Stimulated activated CD4-positive, alpha-beta T cell treated with anti-CD3 and anti-CD28 coated beads, Interleukin-1b, Interleukin-23, amount 100 ng/mL, for 24 hours (primary cell): ENCODE measurements around the gene MRPS6.

Experiments used
- DNase-seq, 4 experiments: peaks; one replicate each; pipeline ENCODE4 v3.0.0-alpha.2; 2020; ENCODE audit warnings: low read depth in 4 of 4, low spot score in 1 of 4

The MRPS6 gene

GRCh38 chr21:34065027-34065426 is 8.4 kb upstream of the MRPS6 start:
- DNase-seq: no peak

- DNase-seq: no peak
Measured at GRCh38 chr21:34071683-34072082, 1.7 kb upstream of the MRPS6 start.

DNA sequence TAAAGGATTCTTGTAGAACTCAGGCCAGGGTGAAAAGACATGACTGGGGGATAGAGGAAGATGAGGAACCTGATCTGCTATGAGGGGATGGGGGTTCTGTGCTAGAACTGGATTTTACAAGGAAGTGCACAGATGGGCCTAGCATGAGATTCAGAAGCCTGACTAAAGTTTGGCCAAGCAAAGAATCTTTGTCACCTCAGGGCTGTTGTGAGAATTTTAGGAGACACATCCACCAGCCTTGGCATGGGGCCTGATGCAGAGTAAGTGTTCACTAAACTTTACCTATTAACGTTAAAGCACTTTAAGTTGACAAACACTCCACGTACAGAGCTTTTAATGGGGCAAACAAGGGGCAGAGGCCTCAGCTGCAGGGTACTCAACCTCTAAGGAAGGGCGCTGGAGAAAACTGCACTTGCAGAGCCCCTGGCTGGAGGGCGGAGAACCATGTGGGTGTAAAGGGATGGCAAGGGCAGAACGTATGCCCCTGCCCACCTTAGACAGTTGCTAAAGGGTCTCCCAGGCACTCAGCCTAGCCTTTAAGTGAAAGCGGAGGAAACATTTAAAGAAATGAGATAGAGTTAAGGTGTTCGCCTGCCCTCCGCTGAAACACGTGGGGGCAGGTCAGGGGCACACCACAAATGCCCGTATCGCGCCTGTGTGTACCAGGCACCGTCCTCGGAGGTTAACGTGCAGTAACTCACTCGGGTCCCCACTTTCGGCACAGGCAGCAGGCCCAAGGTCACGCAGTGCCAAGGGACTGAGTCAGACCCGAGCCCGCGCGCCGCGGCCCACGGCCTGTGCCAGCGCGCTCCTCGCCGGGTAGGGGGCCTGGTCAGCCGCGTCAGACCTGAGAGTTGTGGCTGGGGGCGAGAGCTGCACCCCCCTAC is 990 bp upstream of the MRPS6 start:
- no peak for DNase-seq

DNA sequence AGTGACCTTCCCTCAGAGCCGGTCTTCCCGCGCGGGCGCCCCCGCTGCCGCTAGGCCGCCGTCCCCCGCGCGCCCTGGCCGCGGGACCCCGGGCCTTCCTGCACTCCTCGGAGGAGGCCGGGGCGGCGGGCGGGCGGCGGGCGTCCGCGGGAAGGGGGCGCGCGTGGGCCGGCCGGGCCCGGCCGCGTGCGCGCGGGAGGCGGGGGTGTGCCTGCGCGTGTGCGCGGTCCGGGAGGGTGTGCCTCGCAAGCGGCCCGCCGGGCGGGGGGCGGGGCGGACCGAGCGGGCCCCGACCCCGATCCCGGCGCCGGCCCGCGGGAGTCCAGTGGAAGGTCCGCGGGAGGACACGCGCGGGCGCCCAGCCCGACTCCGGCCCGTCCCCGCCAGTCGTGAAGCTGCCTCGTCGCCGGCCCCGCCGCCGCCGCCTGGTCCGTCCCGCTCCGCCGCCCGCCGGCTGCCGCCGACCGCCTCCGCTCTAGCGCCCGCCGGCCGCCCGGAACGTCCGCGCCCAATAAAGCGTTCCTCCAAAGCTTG is 438 bp downstream of the MRPS6 start:
- peak in 1 of 4 experiments; percentile 34 for DNase-seq

GRCh38 chr21:34074283-34075090 is 1.1 kb downstream of the MRPS6 start:
- DNase-seq: no peak

DNA sequence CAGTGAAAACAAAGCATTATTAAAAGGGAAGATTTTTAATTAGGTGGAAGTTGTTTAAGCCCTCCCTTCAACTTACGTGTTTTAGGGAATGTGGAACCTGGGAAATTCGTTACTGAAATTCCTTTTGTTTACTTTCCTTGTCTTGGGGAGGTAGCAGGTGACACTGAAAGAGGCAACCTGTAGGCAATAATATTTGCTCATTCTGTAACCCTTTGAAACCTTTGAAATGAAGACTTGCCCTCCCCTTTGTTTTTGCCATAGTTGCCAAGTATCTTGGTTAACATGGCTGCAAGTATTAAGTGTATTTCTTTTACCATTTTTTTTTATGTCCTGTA is 1.7 kb downstream of the MRPS6 start:
- no peak for DNase-seq

GRCh38 chr21:34075760-34076660 is 2.6 kb downstream of the MRPS6 start:
- DNase-seq: no peak

DNA sequence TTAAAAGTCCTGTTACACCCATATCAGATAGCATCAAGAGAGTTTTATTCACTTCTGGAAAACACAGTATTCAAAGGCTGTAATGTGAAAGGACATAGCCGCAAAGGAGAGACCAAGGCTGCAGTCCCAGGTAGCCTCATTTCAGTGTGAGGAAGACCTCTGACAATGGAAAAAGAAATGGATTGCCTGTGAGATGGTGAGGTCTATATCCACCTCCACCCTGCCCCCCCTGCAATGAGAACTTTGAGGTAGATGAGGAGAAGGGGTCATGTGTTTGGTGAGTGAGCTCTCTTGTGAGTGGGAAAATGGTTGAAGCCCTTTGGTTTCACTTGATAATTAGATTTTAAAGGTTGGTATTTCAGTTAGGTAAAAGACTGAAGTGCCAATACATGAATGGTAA is 3.5 kb downstream of the MRPS6 start:
- DNase-seq: no peak

DNA sequence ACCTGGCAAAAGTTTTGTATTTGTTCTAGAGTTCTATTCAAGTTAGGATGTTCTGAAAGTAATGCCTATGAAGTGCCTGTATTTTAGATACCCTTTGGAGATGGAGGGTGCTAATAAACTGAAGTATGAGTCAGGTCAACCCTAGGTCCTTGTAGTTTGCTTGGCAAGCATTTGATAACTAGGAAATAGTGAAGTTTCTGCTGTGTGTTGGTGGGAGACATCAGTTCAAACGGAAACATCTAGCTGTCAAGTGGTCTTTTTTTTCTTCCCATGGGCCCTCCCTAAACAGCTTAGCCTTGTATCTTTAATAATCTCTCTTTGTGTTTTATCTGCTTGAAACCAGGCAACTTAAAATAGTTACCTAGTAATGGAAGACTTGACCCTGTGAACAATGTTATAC is 4.5 kb downstream of the MRPS6 start:
- no peak for DNase-seq

DNA sequence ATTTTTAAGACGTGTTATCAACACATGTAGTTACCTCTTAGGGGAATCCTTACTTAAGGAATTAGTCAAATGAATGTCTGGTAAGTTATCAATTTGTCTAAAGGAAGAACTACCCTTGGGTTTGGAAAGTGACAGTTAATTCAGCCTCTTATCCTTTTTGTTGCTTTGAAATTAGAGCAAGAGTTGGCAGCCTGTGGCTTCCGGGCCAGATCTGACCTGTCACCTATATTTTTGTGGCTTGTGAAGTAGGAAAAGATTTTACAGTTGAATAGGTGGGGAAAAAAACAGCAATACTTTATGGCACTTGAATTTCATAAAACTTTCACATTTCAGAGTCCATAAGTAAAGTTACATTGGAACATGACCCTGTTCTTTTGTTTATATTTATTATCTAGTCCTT is 5.5 kb downstream of the MRPS6 start:
- no peak for DNase-seq

- no peak for DNase-seq
Measured at GRCh38 chr21:34080710-34081109, 7.3 kb downstream of the MRPS6 start.

DNA sequence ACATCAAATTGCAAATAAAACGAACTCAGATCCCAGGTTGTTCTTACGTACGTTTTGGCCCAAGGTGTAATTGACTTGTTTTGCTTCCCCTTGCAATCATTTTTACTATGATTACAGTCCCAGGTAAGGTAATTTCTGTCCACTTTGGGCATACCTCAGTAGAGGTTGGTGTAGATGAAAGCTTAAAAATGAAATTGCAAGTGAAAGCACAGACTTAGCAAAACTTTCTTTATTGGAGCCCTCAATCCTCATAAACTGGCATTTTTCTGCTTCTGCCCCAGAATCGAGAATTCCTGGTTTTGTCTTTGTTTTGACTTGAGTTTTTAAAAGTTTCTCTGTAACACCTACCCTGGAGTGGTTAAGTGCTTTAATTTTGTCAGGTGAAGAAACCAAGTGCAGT is 9.4 kb downstream of the MRPS6 start:
- DNase-seq: no peak

DNA sequence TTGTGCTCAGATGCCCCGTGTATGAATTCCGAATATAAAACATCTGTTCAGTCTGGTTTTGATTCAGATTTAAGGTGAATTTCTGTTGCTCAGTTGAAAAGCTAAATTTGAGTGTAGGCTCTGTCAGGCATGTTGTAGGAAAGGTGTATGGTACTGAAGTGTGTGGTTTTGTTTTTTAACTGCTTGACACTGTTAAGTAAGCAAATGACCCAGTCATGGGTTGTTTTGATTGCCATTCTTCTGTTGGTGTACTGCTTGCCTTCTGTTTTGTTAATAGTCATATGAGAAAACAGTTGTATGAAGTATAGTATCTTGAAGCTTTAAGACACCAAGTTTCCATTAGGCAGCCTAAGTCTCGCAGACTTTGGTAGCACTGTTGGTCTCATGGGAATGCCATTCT is 10.0 kb downstream of the MRPS6 start:
- no peak for DNase-seq

GRCh38 chr21:34085129-34085528 is 11.8 kb downstream of the MRPS6 start:
- no peak for DNase-seq

- DNase-seq: no peak
Measured at GRCh38 chr21:34086887-34087306, 13.5 kb downstream of the MRPS6 start.

- DNase-seq: no peak
Measured at GRCh38 chr21:34088752-34089151, 15.4 kb downstream of the MRPS6 start.

DNA sequence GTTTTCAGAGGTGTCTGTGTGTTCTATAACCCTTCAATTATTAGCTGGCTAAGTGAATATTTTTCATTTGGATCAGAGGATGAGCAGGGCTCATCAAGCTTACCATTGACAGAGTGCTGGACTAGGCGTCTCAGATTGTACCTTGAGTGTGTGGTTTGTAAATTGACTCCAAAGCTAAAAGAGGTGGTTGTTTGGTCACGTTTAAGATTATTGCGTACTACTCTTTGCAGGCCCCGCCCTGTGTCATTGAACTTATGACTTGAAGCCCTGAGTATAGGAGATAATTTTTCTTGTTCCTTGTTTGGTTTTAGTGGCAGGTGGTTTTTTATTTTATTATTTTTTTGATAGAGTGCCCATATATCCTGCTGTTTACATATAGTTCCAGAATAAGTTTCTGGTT is 17.7 kb downstream of the MRPS6 start:
- no peak for DNase-seq

- DNase-seq: no peak
Measured at GRCh38 chr21:34091607-34092006, 18.2 kb downstream of the MRPS6 start.

DNA sequence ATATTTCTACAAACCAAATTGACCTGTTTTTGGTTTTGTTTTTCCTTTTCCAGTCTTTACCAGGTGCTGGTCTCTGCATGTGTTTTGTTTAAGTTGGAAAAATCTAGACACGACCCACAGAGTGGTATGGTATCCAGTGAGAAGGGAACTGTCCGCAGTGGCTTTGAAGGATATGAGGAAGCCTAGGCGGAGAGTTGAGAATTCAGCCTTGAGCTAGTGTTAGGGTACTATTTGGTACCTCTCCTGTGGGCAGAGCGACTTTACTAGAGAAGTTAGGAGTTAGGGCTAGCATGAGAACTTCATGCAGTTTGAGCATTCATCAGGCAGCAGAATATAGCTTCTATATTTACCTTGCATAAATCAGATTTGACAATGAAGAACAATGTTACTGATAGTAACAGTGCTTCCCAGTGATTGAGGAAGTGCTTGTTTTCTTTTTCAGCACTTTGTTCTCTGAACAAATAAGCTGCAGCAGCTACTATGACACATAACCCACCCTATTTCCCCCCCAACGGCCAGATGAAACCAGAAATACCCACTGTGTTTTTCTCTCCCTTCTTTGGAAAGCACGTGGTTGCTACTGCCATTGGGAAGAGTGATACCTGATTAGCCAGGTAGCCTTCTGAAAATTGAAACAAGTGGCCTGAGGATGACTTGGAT is 19.0 kb downstream of the MRPS6 start:
- DNase-seq: no peak

GRCh38 chr21:34093083-34093482 is 19.7 kb downstream of the MRPS6 start:
- DNase-seq: no peak

- DNase-seq: no peak
Measured at GRCh38 chr21:34094949-34095348, 21.6 kb downstream of the MRPS6 start.
